H9 (cell line): ENCODE measurements around the gene SERBP1. TPM values are rescaled to one million over a fixed set of nuclear protein-coding genes. Genes with fewer than 3 reads are reported as not detected.
A peak's percentile ranks its signal among the peaks of the same experiment; 100 is the strongest.

Experiments
- DNase-seq: peaks from one replicate; pipeline ENCODE4 v3.0.0-alpha.2; 2017
- H2AFZ ChIP-seq: one replicate; pipeline ENCODE4 v1.6.1; 2013; ENCODE audit warnings: mild to moderate bottlenecking, low read length, control low read depth, moderate library complexity
- H2AK5ac ChIP-seq: 2 replicates; pipeline ENCODE4 v1.6.1; 2013; ENCODE audit warnings: low read length, control low read depth, mixed read lengths; ENCODE audit not compliant: insufficient read length
- H2BK120ac ChIP-seq: one replicate; pipeline ENCODE4 v1.6.1; 2013; ENCODE audit warnings: low read depth, mild to moderate bottlenecking, low read length, control low read depth, inconsistent platforms; ENCODE audit not compliant: poor library complexity, severe bottlenecking
- H2BK12ac ChIP-seq: 2 replicates; pipeline ENCODE4 v1.6.1; 2013; ENCODE audit warnings: low read length, control low read depth, mixed read lengths, low read depth; ENCODE audit not compliant: insufficient read length
- H2BK15ac ChIP-seq: 2 replicates; pipeline ENCODE4 v1.6.1; 2013; ENCODE audit warnings: low read depth, low read length, control low read depth
- H2BK20ac ChIP-seq: one replicate; pipeline ENCODE4 v1.6.1; 2013; ENCODE audit warnings: low read depth, mild to moderate bottlenecking, low read length, control low read depth, inconsistent platforms; ENCODE audit not compliant: poor library complexity, severe bottlenecking
- H2BK5ac ChIP-seq: 2 replicates; pipeline ENCODE4 v1.6.1; 2013; ENCODE audit warnings: low read length, control low read depth, mixed read lengths; ENCODE audit not compliant: insufficient read length
- H3K14ac ChIP-seq: 2 replicates; pipeline ENCODE4 v1.6.1; 2013; ENCODE audit warnings: low read length, control low read depth; ENCODE audit not compliant: insufficient read depth
- H3K18ac ChIP-seq: 2 replicates; pipeline ENCODE4 v1.6.1; 2013; ENCODE audit warnings: low read depth, mild to moderate bottlenecking, mixed read lengths, low read length, control low read depth; ENCODE audit not compliant: insufficient read length
- H3K23ac ChIP-seq: 2 replicates; pipeline ENCODE4 v1.6.1; 2013; ENCODE audit warnings: low read length, control low read depth, mixed read lengths, low read depth; ENCODE audit not compliant: insufficient read length
- H3K23me2 ChIP-seq: 2 replicates; pipeline ENCODE4 v1.6.1; 2013; ENCODE audit warnings: low read depth, mild to moderate bottlenecking, mixed read lengths, low read length, control low read depth; ENCODE audit not compliant: insufficient read length, poor library complexity, severe bottlenecking
- H3K27ac ChIP-seq: 2 replicates; pipeline ENCODE4 v1.5.1; 2013; ENCODE audit warnings: low read length, control low read depth, mixed read lengths, low read depth; ENCODE audit not compliant: insufficient read length
- H3K27me3 ChIP-seq: 2 replicates; pipeline ENCODE4 v1.6.1; 2013; ENCODE audit warnings: low read length, control low read depth, inconsistent platforms; ENCODE audit not compliant: insufficient read depth
- H3K4ac ChIP-seq: 2 replicates; pipeline ENCODE4 v1.6.1; 2013; ENCODE audit warnings: low read depth, mild to moderate bottlenecking, control low read depth, inconsistent platforms, low read length, moderate library complexity
- H3K4me1 ChIP-seq: 2 replicates; pipeline ENCODE4 v1.6.1; 2013; ENCODE audit warnings: low read length, control low read depth, inconsistent platforms; ENCODE audit not compliant: insufficient read depth
- H3K4me2 ChIP-seq: 2 replicates; pipeline ENCODE4 v1.6.1; 2013; ENCODE audit warnings: low read length, control low read depth, mixed read lengths; ENCODE audit not compliant: insufficient read length, insufficient read depth
- H3K56ac ChIP-seq: 2 replicates; pipeline ENCODE4 v1.6.1; 2013; ENCODE audit warnings: low read depth, mild to moderate bottlenecking, mixed read lengths, low read length, control low read depth; ENCODE audit not compliant: insufficient read length
- H3K79me1 ChIP-seq: 2 replicates; pipeline ENCODE4 v1.6.1; 2013; ENCODE audit warnings: low read depth, mild to moderate bottlenecking, moderate library complexity, low read length, control low read depth, inconsistent platforms; ENCODE audit not compliant: insufficient read depth, poor library complexity, severe bottlenecking
- H3K79me2 ChIP-seq: 2 replicates; pipeline ENCODE4 v1.6.1; 2013; ENCODE audit warnings: low read length, control low read depth, inconsistent platforms; ENCODE audit not compliant: insufficient read depth
- H3K9ac ChIP-seq: 2 replicates; pipeline ENCODE4 v1.6.1; 2013; ENCODE audit warnings: low read length, control low read depth, mixed read lengths; ENCODE audit not compliant: insufficient read length; ENCODE audit errors: extremely low read depth
- H3K9me3 ChIP-seq: one replicate; pipeline ENCODE4 v1.6.1; 2013; ENCODE audit warnings: low read depth, low read length, inconsistent platforms; ENCODE audit not compliant: control insufficient read depth
- H3T11ph ChIP-seq: one replicate; pipeline ENCODE4 v1.6.1; 2013; ENCODE audit warnings: mild to moderate bottlenecking, low read length, control low read depth, inconsistent platforms
- H4K20me1 ChIP-seq: one replicate; pipeline ENCODE4 v1.6.1; 2013; ENCODE audit not compliant: control insufficient read depth, insufficient read length, insufficient read depth
- H4K5ac ChIP-seq: 2 replicates; pipeline ENCODE4 v1.6.1; 2013; ENCODE audit warnings: low read depth, mild to moderate bottlenecking, mixed read lengths, low read length, control low read depth; ENCODE audit not compliant: insufficient read length
- H4K8ac ChIP-seq: replicated peaks from 2 replicates; pipeline ENCODE4 v1.6.1; 2013; ENCODE audit warnings: low read length, control low read depth, mixed read lengths, low read depth; ENCODE audit not compliant: insufficient read length
- H4K91ac ChIP-seq: 2 replicates; pipeline ENCODE4 v1.6.1; 2013; ENCODE audit warnings: low read depth, mild to moderate bottlenecking, moderate library complexity, mixed read lengths, low read length, control low read depth; ENCODE audit not compliant: insufficient read length
- H3K27ac Mint-ChIP-seq, 3 experiments: 2 replicates in 2 of 3; 3 replicates in 1 of 3; pipeline ENCODE4 v1.8.0; 2020 to 2021; ENCODE audit warnings: mixed read lengths in 3 of 3, mild to moderate bottlenecking in 1 of 3, moderate library complexity in 1 of 3
- H3K27me3 Mint-ChIP-seq: 2 replicates; pipeline ENCODE4 v1.8.0; 2021; ENCODE audit warnings: low read depth, mild to moderate bottlenecking, moderate library complexity, mixed read lengths
- H3K36me3 Mint-ChIP-seq, 3 experiments: 2 replicates in 2 of 3; 3 replicates in 1 of 3; pipeline ENCODE4 v1.8.0; 2020 to 2021; ENCODE audit warnings: low read depth in 3 of 3, mixed read lengths in 3 of 3; ENCODE audit not compliant: insufficient read depth in 1 of 3
- H3K4me1 Mint-ChIP-seq, 2 experiments: 2 replicates each; pipeline ENCODE4 v1.8.0; 2020; ENCODE audit warnings: mixed read lengths in 2 of 2
- H3K4me3 Mint-ChIP-seq, 2 experiments: 2 replicates in 1 of 2; 3 replicates in 1 of 2; pipeline ENCODE4 v1.8.0; 2020 to 2021; ENCODE audit warnings: mild to moderate bottlenecking in 2 of 2, mixed read lengths in 2 of 2, moderate library complexity in 1 of 2
- H3K9me3 Mint-ChIP-seq, 2 experiments: 2 replicates in 1 of 2; 3 replicates in 1 of 2; pipeline ENCODE4 v1.8.0; 2020; ENCODE audit warnings: mild to moderate bottlenecking in 2 of 2, mixed read lengths in 2 of 2, moderate library complexity in 1 of 2
- WGBS: extraction: QIAGEN DNeasy Blood & Tissue Kit; methylation state at CpG from one replicate; pipeline ENCODE4 v1.1.7; 2013; ENCODE audit warnings: missing lambda C conversion rate, low lambda C conversion rate, mixed read lengths; ENCODE audit not compliant: insufficient read length; ENCODE audit errors: extremely low coverage; 5-methylcytosine and 5-hydroxymethylcytosine counted together
- total RNA-seq: library from RNA; stranded (reverse); gene quantifications from 2 replicates; pipeline ENCODE4 v1.2.1, GENCODE V29; 2021
- TF ChIP-seq, protein P1 (sequence below): fragments of 200-600 bp; sonication (generic); conservative IDR thresholded peaks from 3 replicates; pipeline ENCODE4 v1.8.0; 2021; ENCODE audit warnings: antibody characterized with exemption, mild to moderate bottlenecking

Gene SERBP1
- total RNA-seq, 1 experiment from 2014 or later, result 495 TPM

- Histone ChIP-seq H2AFZ (no peak overlapping the region), H3T11ph (no peak overlapping the region), H2AK5ac (no peak overlapping the region), H3K9ac (no peak overlapping the region), H4K20me1 (no peaks in the 10 kb centered on the region), H4K8ac (no peak overlapping the region), H3K18ac (no peak overlapping the region), H3K14ac (no peak overlapping the region), H3K27me3 (no peaks in the 10 kb centered on the region), H4K91ac (no peak overlapping the region), H4K5ac (no peak overlapping the region), H2BK15ac (no peak overlapping the region), H3K27ac (no peak overlapping the region), H3K23ac (no peak overlapping the region), H3K4me1 (peaks cover 2% of the 10 kb centered on the region; the same call in 1 of the 2 replicates), H3K23me2 (no peaks in the 10 kb centered on the region), H3K79me1 (no peaks in the 10 kb centered on the region), H2BK20ac (no peak overlapping the region), H2BK5ac (no peak overlapping the region), H2BK120ac (peak overlapping the region; percentile 23), H2BK12ac (no peak overlapping the region), H3K56ac (no peak overlapping the region), H3K79me2 (no peaks in the 10 kb centered on the region), H3K4ac (no peak overlapping the region), H3K4me2 (no peak overlapping the region), H3K9me3 (no peaks in the 10 kb centered on the region)
- Mint-ChIP-seq H3K27me3 (peaks cover 3% of the 10 kb centered on the region; the same call in 1 of the 2 replicates), H3K4me3 (no peak overlapping the region), H3K4me1 (peaks cover 13 to 25% of the 10 kb centered on the region in 2 experiments), H3K9me3 (no peaks in the 10 kb centered on the region; a peak in 1 of 5 replicates), H3K27ac (no peak overlapping the region), H3K36me3 (no peaks in the 10 kb centered on the region)
- TF ChIP-seq, protein P1, sequence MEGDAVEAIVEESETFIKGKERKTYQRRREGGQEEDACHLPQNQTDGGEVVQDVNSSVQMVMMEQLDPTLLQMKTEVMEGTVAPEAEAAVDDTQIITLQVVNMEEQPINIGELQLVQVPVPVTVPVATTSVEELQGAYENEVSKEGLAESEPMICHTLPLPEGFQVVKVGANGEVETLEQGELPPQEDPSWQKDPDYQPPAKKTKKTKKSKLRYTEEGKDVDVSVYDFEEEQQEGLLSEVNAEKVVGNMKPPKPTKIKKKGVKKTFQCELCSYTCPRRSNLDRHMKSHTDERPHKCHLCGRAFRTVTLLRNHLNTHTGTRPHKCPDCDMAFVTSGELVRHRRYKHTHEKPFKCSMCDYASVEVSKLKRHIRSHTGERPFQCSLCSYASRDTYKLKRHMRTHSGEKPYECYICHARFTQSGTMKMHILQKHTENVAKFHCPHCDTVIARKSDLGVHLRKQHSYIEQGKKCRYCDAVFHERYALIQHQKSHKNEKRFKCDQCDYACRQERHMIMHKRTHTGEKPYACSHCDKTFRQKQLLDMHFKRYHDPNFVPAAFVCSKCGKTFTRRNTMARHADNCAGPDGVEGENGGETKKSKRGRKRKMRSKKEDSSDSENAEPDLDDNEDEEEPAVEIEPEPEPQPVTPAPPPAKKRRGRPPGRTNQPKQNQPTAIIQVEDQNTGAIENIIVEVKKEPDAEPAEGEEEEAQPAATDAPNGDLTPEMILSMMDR, result no peak
- WGBS, result no CpG with 5 or more reads among the region's 2 CpGs
- no peak for DNase-seq
Measured at GRCh38 chr1:67451356-67451755, 21.2 kb upstream of the SERBP1 start.
